HEK293 (cell line): ENCODE data around the gene PLAGL2.

Experiments used
- CTCF ChIA-PET: fragments of 350-600 bp; formaldehyde crosslinking; extraction: SDS; loops from one replicate; lab custom pipeline; 2021; ENCODE audit warnings: antibody characterized with exemption; lab: Yijun Ruan, JAX
- POLR2A ChIA-PET: fragments of 300-600 bp; formaldehyde crosslinking; extraction: SDS; loops from one replicate; lab custom pipeline; 2020; ENCODE audit warnings: antibody characterized with exemption, inconsistent platforms; lab: Yijun Ruan, JAX
- H3K27ac ChIP-seq: fragments of 200-500 bp; sonication (Bioruptor generic); 2 replicates; pipeline ENCODE4 v1.5.1; 2014; ENCODE audit warnings: low read depth, low read length, control low read depth, inconsistent platforms; ENCODE audit errors: extremely low read depth
- H3K36me3 ChIP-seq, 2 experiments: fragments of 200-500 bp in 1 of 2; sonication (Bioruptor generic) in 1 of 2; 1 replicate in 1 of 2; 2 replicates in 1 of 2; pipeline ENCODE4 v1.5.1; 2014 to 2017; ENCODE audit warnings: inconsistent platforms in 2 of 2, low read length in 2 of 2; ENCODE audit not compliant: control insufficient read depth in 2 of 2, insufficient read depth in 1 of 2
- H3K4me1 ChIP-seq: fragments of 200-500 bp; sonication (Bioruptor generic); 2 replicates; pipeline ENCODE4 v1.5.1; 2014; ENCODE audit warnings: mild to moderate bottlenecking, low read length, inconsistent platforms; ENCODE audit not compliant: control insufficient read depth, insufficient read depth
- H3K4me3 ChIP-seq: 2 replicates; pipeline ENCODE4 v1.5.1; 2011; ENCODE audit warnings: low read depth, mild to moderate bottlenecking, control low read depth, low read length, moderate library complexity
- H3K9me3 ChIP-seq: fragments of 200-500 bp; sonication (Bioruptor generic); 2 replicates; pipeline ENCODE4 v1.5.1; 2014; ENCODE audit warnings: low read depth, low read length, inconsistent platforms; ENCODE audit not compliant: control insufficient read depth, insufficient read depth
- EGR2 ChIP-seq: fragments of 450-650 bp; formaldehyde crosslinking; IDR thresholded peaks from 2 replicates; pipeline ENCODE4 v1.5.1; 2016; ENCODE audit warnings: low read depth, missing biosample characterization, missing genetic modification characterization
- KLF9 ChIP-seq: fragments of 450-650 bp; formaldehyde crosslinking; IDR thresholded peaks from 2 replicates; pipeline ENCODE4 v1.5.1; 2016; ENCODE audit warnings: missing biosample characterization, missing genetic modification characterization, low read depth
- MZF1 ChIP-seq: fragments of 450-650 bp; formaldehyde crosslinking; IDR thresholded peaks from 2 replicates; pipeline ENCODE4 v1.5.1; 2017; ENCODE audit warnings: missing biosample characterization, missing genetic modification characterization, borderline replicate concordance
- OVOL3 ChIP-seq: fragments of 450-650 bp; formaldehyde crosslinking; IDR thresholded peaks from 2 replicates; pipeline ENCODE4 v1.5.1; 2016; ENCODE audit warnings: missing biosample characterization, missing genetic modification characterization
- PATZ1 ChIP-seq: fragments of 450-650 bp; formaldehyde crosslinking; IDR thresholded peaks from 2 replicates; pipeline ENCODE4 v1.5.1; 2016; ENCODE audit warnings: missing biosample characterization, missing genetic modification characterization
- REPIN1 ChIP-seq: fragments of 450-650 bp; formaldehyde crosslinking; IDR thresholded peaks from 2 replicates; pipeline ENCODE4 v1.5.1; 2017; ENCODE audit warnings: missing biosample characterization, missing genetic modification characterization, low read depth
- TRIM28 ChIP-seq: IDR thresholded peaks from 2 replicates; pipeline ENCODE4 v1.6.1; 2011; ENCODE audit warnings: low read length, control low read depth, borderline replicate concordance
- WT1 ChIP-seq: fragments of 450-650 bp; formaldehyde crosslinking; IDR thresholded peaks from 2 replicates; pipeline ENCODE4 v1.5.1; 2016; ENCODE audit warnings: missing biosample characterization, missing genetic modification characterization
- ZBTB44 ChIP-seq: fragments of 450-650 bp; IDR thresholded peaks from 2 replicates; pipeline ENCODE4 v1.5.1; 2018; ENCODE audit warnings: missing biosample characterization, mild to moderate bottlenecking, missing genetic modification characterization
- ZFHX2 ChIP-seq: fragments of 450-650 bp; formaldehyde crosslinking; conservative IDR thresholded peaks from 2 replicates; pipeline ENCODE4 v1.5.1; 2016; ENCODE audit warnings: missing biosample characterization, missing genetic modification characterization
- ZFP37 ChIP-seq: fragments of 450-650 bp; formaldehyde crosslinking; IDR thresholded peaks from 2 replicates; pipeline ENCODE4 v1.5.1; 2016; ENCODE audit warnings: missing biosample characterization, missing genetic modification characterization
- ZFP41 ChIP-seq: fragments of 450-650 bp; formaldehyde crosslinking; IDR thresholded peaks from 2 replicates; pipeline ENCODE4 v1.5.1; 2016; ENCODE audit warnings: missing biosample characterization, missing genetic modification characterization, borderline replicate concordance
- ZNF140 ChIP-seq: fragments of 450-650 bp; formaldehyde crosslinking; IDR thresholded peaks from 2 replicates; pipeline ENCODE4 v1.5.1; 2016; ENCODE audit warnings: missing biosample characterization, missing genetic modification characterization
- ZNF214 ChIP-seq: fragments of 450-650 bp; formaldehyde crosslinking; IDR thresholded peaks from 2 replicates; pipeline ENCODE4 v1.5.1; 2017; ENCODE audit warnings: missing biosample characterization, mild to moderate bottlenecking, missing genetic modification characterization, borderline replicate concordance
- ZNF26 ChIP-seq: fragments of 450-650 bp; formaldehyde crosslinking; IDR thresholded peaks from 2 replicates; pipeline ENCODE4 v1.5.1; 2016; ENCODE audit warnings: missing biosample characterization, missing genetic modification characterization
- ZNF354C ChIP-seq: fragments of 450-650 bp; formaldehyde crosslinking; IDR thresholded peaks from 2 replicates; pipeline ENCODE4 v1.5.1; 2016; ENCODE audit warnings: missing biosample characterization, missing genetic modification characterization, low read depth, borderline replicate concordance
- ZNF398 ChIP-seq: fragments of 450-650 bp; formaldehyde crosslinking; IDR thresholded peaks from 2 replicates; pipeline ENCODE4 v1.5.1; 2017; ENCODE audit warnings: missing biosample characterization, missing genetic modification characterization
- ZNF449 ChIP-seq: fragments of 450-650 bp; formaldehyde crosslinking; IDR thresholded peaks from 2 replicates; pipeline ENCODE4 v1.5.1; 2017; ENCODE audit warnings: missing biosample characterization, mild to moderate bottlenecking, missing genetic modification characterization, moderate library complexity
- ZNF488 ChIP-seq: fragments of 450-650 bp; formaldehyde crosslinking; IDR thresholded peaks from 2 replicates; pipeline ENCODE4 v1.5.1; 2016; ENCODE audit warnings: missing biosample characterization, missing genetic modification characterization
- ZNF558 ChIP-seq: fragments of 450-650 bp; formaldehyde crosslinking; IDR thresholded peaks from 2 replicates; pipeline ENCODE4 v1.5.1; 2016; ENCODE audit warnings: missing biosample characterization, missing genetic modification characterization
- ZNF561 ChIP-seq: fragments of 450-650 bp; IDR thresholded peaks from 2 replicates; pipeline ENCODE4 v1.5.1; 2018; ENCODE audit warnings: missing biosample characterization, missing genetic modification characterization, borderline replicate concordance
- ZNF585B ChIP-seq: fragments of 450-650 bp; formaldehyde crosslinking; IDR thresholded peaks from 2 replicates; pipeline ENCODE4 v1.5.1; 2016; ENCODE audit warnings: missing biosample characterization, missing genetic modification characterization
- ZNF610 ChIP-seq: fragments of 450-650 bp; formaldehyde crosslinking; IDR thresholded peaks from 2 replicates; pipeline ENCODE4 v1.5.1; 2016; ENCODE audit warnings: missing biosample characterization, missing genetic modification characterization, borderline replicate concordance

The PLAGL2 gene

GRCh38 chr20:32181606-32182005 lies 25.9 kb downstream of the PLAGL2 start (continued):
- TF ChIP-seq ZNF398 (tag by site-specific recombination) = no peak
- TF ChIP-seq ZNF585B = no peak
- TF ChIP-seq TRIM28 = no peak

- POLR2A ChIA-PET = no interaction called here
- CTCF ChIA-PET = no interaction called here
- H3K36me3 ChIP-seq = no peaks in the 10 kb centered on the region
- no peaks in the 10 kb centered on the region for H3K4me1 ChIP-seq
- no peak for TF ChIP-seq ZBTB44 (tag by site-specific recombination)
- no peak for TF ChIP-seq MZF1
- no peak for TF ChIP-seq EGR2 (tag by site-specific recombination)
- TF ChIP-seq ZNF214 = no peak
- TF ChIP-seq ZNF558 = no peak
- TF ChIP-seq ZNF561 (tag by site-specific recombination) = no peak
- no peak for TF ChIP-seq ZFP37
- TF ChIP-seq OVOL3 (tag by site-specific recombination) = no peak
- TF ChIP-seq ZNF610 (tag by site-specific recombination) = no peak
- no peak for TF ChIP-seq PATZ1 (tag by site-specific recombination)
- no peak for TF ChIP-seq ZFHX2
- TF ChIP-seq ZNF26 (tag by site-specific recombination) = no peak
- no peak for TF ChIP-seq KLF9 (tag by site-specific recombination)
- TF ChIP-seq ZNF488 = no peak
- TF ChIP-seq WT1 = no peak
- TF ChIP-seq REPIN1 (tag by site-specific recombination) = no peak
- TF ChIP-seq ZNF354C (tag by site-specific recombination) = no peak
- no peak for TF ChIP-seq ZFP41 (tag by site-specific recombination)
- TF ChIP-seq ZNF449 (tag by site-specific recombination) = no peak
- TF ChIP-seq ZNF140 (tag by site-specific recombination) = no peak
- H3K4me3 ChIP-seq = no peak overlapping the region
- no peak overlapping the region for H3K27ac ChIP-seq
- no peaks in the 10 kb centered on the region for H3K9me3 ChIP-seq
Observed at GRCh38 chr20:32179934-32180333, 27.6 kb downstream of the PLAGL2 start.
